Omental fat pad (tissue), 4 donors: Measurements from ENCODE around the gene CLEC16A. TPM values are rescaled to one million over a fixed set of nuclear protein-coding genes. Genes with fewer than 3 reads are reported as not detected.
"Not testable (repeated sequence)": the region's sequence is repeated elsewhere in the genome, so short reads cannot be mapped to it uniquely, and the experiment has no call there.

Experiments used
- ATAC-seq: fragments of 150-250 bp; one replicate; pipeline ENCODE4 v1.9.1; 2016; ENCODE audit warnings: mild to moderate bottlenecking, moderate library complexity; ENCODE audit not compliant: low FRiP score
- DNase-seq: peaks from one replicate; pipeline ENCODE4 v3.0.0-alpha.2; 2019; ENCODE audit warnings: low spot score
- total RNA-seq, 4 donors: library from RNA; depleted of rRNA; stranded (reverse); fragments of >200 nt; gene quantifications; one replicate each; pipeline ENCODE4 v1.1.0, GENCODE V29; 2016
- TF ChIP-seq, protein P1 (sequence below), 3 donors: fragments of 450-650 bp; IDR thresholded peaks; one replicate each; pipeline ENCODE4 v1.5.1; 2016 to 2017; ENCODE audit warnings: antibody characterized with exemption in 3 of 3, mild to moderate bottlenecking in 3 of 3, moderate library complexity in 2 of 3

The CLEC16A gene
- total RNA-seq, 4 donors from 2014 or later, result 24.0 to 36.9 (median 29.5) TPM

- DNase-seq, result peak; percentile 67
- peak; percentile 68 for ATAC-seq
- TF ChIP-seq, protein P1, sequence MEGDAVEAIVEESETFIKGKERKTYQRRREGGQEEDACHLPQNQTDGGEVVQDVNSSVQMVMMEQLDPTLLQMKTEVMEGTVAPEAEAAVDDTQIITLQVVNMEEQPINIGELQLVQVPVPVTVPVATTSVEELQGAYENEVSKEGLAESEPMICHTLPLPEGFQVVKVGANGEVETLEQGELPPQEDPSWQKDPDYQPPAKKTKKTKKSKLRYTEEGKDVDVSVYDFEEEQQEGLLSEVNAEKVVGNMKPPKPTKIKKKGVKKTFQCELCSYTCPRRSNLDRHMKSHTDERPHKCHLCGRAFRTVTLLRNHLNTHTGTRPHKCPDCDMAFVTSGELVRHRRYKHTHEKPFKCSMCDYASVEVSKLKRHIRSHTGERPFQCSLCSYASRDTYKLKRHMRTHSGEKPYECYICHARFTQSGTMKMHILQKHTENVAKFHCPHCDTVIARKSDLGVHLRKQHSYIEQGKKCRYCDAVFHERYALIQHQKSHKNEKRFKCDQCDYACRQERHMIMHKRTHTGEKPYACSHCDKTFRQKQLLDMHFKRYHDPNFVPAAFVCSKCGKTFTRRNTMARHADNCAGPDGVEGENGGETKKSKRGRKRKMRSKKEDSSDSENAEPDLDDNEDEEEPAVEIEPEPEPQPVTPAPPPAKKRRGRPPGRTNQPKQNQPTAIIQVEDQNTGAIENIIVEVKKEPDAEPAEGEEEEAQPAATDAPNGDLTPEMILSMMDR (IDR thresholded peaks at IDR 0.05), result peak in 1 of 3 donors; percentile 73
Measured at GRCh38 chr16:10964039-10964890, 19.9 kb downstream of the CLEC16A start.

DNA sequence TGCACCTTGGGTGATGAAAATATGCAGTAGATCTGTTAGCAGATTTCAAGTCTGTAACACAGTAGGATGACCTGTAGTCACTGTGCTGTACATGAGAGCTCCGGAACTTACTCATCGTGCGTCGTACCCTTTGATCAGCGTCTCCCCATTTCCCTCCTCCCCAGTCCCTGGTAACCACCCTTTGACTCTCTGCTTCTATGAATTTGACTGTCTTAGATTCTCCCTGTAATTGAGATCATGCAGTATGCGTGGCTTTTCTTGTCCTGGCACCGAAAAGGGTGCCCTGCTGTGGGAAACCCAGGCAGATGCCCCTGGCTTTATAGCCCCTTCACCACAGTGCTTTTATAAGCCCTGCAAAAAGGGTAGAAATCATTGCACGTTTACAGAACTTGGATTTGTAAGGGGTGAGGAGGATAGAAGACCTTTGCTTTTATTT, 20.5 kb downstream of the CLEC16A start:
- TF ChIP-seq, protein P1 (IDR thresholded peaks at IDR 0.05), result no peak
- ATAC-seq, result no peak

DNA sequence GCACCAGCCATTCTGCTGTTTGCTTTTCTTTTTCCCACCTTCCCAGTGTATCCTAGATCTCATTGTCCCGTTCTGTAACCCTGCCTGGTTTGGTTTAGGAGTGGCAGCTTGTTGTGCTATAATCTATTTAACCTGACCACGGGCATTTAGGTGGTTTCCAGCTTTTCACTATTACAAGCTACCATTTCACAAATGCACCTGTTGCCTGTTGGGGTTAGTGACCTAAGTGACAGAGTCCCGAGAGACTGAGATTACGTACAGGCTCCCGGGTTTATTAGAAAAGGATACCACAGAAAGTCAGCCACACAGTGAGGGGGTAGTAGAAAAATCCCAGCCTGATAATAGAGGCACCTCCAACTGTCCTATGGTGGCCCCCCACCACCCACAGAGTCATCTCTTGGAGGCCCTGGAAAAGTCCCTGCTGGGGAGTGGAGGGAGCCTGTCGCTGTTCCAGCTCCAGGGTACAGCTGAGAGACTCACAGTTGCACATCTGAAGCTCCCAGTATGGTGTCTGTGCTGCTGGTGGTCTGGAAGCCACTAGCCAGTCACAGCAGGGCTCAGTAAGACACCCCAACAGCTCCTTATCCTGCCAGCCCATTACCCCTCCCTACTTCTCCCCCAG, 21.2 kb downstream of the CLEC16A start:
- no peak for ATAC-seq
- no peak for DNase-seq
- TF ChIP-seq, protein P1 (IDR thresholded peaks at IDR 0.05), result no peak

More for the DNA sequence above, 20.5 kb downstream of the CLEC16A start:
- no peak for DNase-seq

DNA sequence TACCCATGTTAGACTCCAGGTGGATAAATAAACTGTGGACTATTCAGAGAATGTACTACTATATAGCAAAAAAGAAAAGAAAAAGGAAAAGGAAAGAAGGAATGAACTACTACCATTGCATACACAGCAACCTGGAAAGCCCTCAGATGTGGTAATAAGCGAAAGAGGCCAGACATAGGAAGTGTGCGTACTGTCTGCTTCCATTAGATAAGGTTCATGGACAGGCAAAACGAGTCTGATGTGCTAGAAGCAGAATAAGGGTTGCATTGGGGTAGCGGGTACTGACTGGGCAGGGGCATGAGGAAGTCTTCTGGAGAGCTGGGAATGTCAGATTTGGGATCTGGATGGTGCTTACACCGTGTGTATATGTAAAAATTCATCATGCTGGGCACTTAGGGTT, 21.8 kb downstream of the CLEC16A start:
- TF ChIP-seq, protein P1 (IDR thresholded peaks at IDR 0.05), result no peak
- ATAC-seq, result no peak
- DNase-seq, result no peak

DNA sequence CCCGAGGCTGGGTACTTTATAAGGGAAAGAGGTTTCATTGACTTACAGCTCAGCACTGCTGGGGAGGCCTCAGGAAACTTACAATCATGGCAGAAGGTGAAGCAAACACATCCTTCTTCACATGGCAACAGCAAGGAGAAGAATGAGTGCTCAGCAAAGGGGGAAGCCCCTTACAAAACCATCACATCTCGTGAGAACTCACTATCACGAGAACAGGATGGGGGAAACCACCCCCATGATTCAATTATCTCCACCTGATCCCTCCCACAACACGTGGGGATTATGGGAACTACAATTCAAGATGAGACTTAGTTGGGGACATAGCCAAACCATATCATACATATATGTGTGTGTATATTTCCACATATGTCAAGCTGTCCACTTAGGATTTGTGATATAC, 22.2 kb downstream of the CLEC16A start:
- DNase-seq, ATAC-seq: not testable (repeated sequence)

- no peak for DNase-seq
- TF ChIP-seq, protein P1 (IDR thresholded peaks at IDR 0.05), result no peak
- ATAC-seq, result no peak
Measured at GRCh38 chr16:10967986-10968385, 23.6 kb downstream of the CLEC16A start.

DNA sequence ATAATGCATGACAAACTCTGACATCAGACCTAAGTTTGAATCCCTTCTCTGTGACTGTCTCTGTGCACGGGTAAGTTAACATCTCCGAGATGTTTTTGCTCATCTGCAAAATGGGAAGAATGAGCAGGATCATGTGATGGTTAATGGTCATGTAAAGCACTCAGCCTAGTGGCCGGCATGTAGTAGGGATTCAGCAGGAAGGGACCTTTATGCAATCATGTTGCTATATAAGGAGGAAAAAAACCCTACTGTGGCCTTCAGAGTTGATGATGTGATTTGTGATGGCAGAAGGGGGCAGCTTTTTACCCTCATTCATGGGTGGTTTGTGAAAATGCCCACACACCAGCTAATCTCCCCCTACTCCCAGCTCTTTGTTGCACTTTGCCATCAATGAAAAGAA, 24.1 kb downstream of the CLEC16A start:
- TF ChIP-seq, protein P1 (IDR thresholded peaks at IDR 0.05), result no peak
- no peak for DNase-seq
- ATAC-seq, result no peak
